A549 (cell line): ENCODE data around the gene MATN3.

Experiments
- RFX5 ChIP-seq: fragments of 450-650 bp; IDR thresholded peaks from 2 replicates; pipeline ENCODE4 v1.7.1; 2014; ENCODE audit warnings: antibody characterized with exemption, mild to moderate bottlenecking, moderate library complexity
- SREBF2 ChIP-seq: fragments of 450-650 bp; IDR thresholded peaks from 2 replicates; pipeline ENCODE4 v1.6.1; 2014; ENCODE audit warnings: mild to moderate bottlenecking, moderate library complexity
- TF ChIP-seq, protein P1 (sequence below): fragments of >200 bp; sonication (Bioruptor Twin); formaldehyde crosslinking; IDR thresholded peaks from 3 replicates; pipeline ENCODE4 v1.5.1; 2016

DNA sequence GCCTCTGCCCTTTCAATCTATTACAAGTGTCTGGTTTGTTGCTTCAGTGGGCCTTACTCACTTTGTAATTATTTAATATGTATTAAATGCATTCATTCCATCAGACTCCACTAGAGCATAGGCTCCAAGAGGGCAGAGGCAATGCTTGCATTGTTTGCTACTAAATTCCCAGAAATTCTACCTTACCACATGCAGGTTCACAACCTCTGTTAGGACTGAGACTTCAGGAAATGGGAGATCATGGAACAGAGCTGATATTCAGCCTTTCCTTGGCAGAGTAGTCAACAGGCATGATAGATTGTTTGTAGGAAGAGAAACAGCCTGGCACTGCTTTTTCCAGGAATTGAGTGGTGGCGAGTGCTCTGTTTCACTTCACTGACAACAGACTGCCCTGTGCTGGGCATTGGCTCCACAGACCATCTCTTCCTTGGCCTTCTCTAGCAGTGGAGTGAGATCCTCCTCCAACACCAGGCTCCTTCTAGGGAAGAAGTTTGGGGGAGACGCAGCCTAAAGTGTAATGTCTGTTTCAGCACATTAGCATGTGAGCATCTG, 6.2 kb upstream of the MATN3 start:
- TF ChIP-seq, protein P1, sequence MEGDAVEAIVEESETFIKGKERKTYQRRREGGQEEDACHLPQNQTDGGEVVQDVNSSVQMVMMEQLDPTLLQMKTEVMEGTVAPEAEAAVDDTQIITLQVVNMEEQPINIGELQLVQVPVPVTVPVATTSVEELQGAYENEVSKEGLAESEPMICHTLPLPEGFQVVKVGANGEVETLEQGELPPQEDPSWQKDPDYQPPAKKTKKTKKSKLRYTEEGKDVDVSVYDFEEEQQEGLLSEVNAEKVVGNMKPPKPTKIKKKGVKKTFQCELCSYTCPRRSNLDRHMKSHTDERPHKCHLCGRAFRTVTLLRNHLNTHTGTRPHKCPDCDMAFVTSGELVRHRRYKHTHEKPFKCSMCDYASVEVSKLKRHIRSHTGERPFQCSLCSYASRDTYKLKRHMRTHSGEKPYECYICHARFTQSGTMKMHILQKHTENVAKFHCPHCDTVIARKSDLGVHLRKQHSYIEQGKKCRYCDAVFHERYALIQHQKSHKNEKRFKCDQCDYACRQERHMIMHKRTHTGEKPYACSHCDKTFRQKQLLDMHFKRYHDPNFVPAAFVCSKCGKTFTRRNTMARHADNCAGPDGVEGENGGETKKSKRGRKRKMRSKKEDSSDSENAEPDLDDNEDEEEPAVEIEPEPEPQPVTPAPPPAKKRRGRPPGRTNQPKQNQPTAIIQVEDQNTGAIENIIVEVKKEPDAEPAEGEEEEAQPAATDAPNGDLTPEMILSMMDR, result no peak
- TF ChIP-seq SREBF2, result no peak
- no peak for TF ChIP-seq RFX5
